Endothelial cell of umbilical vein (primary cell): ENCODE data around the gene PKNOX2. TPM values are rescaled to one million over a fixed set of nuclear protein-coding genes. Genes with fewer than 3 reads are reported as not detected.

ENCODE experiments used
- BruUV-seq: library from RNA; stranded (reverse); fragments of 400-500 nt; replicated peaks from 2 replicates; lab custom pipeline; 2021; lab: Mats Ljungman, UMichigan
- CTCF ChIA-PET: fragments of 300-600, 350-600 bp; sonication (Branson Sonifier 250); formaldehyde crosslinking; loops from one replicate; lab custom pipeline; 2021; ENCODE audit warnings: antibody characterized with exemption, inconsistent platforms; lab: Charles Lee
- POLR2A ChIA-PET: fragments of 300-600, 350-600 bp; sonication (Branson Sonifier 250); formaldehyde crosslinking; loops from one replicate; lab custom pipeline; 2021; ENCODE audit warnings: antibody characterized with exemption, inconsistent platforms; lab: Charles Lee
- DNase-seq: peaks from one replicate; pipeline ENCODE4 v3.0.0-alpha.2; 2011; ENCODE audit warnings: low read depth, low spot score
- FAIRE-seq: peaks from 2 replicates; lab custom pipeline; 2011; peaks lifted over from hg19 to GRCh38; lab: Jason Lieb, UNC
- H2AFZ ChIP-seq: 2 replicates; pipeline ENCODE4 v1.6.0; 2012; ENCODE audit warnings: low read depth, low read length, control low read depth, inconsistent platforms
- H3K27ac ChIP-seq: 2 replicates; pipeline ENCODE4 v1.5.1; 2011; ENCODE audit warnings: low read depth, mild to moderate bottlenecking, control low read depth, low read length, moderate library complexity; ENCODE audit not compliant: insufficient read depth
- H3K27me3 ChIP-seq, 2 experiments: 2 replicates each; pipeline versions ENCODE4 v1.6.0 to v1.6.1; 2011; ENCODE audit warnings: low read length in 2 of 2, mixed read lengths in 1 of 2; ENCODE audit not compliant: control insufficient read depth in 2 of 2, insufficient read depth in 2 of 2
- H3K36me3 ChIP-seq, 2 experiments: 2 replicates in 1 of 2; 3 replicates in 1 of 2; pipeline ENCODE4 v1.5.1; 2011; ENCODE audit warnings: low read length in 2 of 2, mild to moderate bottlenecking in 1 of 2, moderate library complexity in 1 of 2; ENCODE audit not compliant: control insufficient read depth in 2 of 2, insufficient read depth in 2 of 2; ENCODE audit errors: extremely low read depth in 1 of 2
- H3K4me1 ChIP-seq: 3 replicates; pipeline ENCODE4 v1.5.1; 2011; ENCODE audit warnings: mild to moderate bottlenecking, low read length; ENCODE audit not compliant: control insufficient read depth, insufficient read depth; ENCODE audit errors: extremely low read depth
- H3K4me2 ChIP-seq: 2 replicates; pipeline ENCODE4 v1.6.1; 2011; ENCODE audit warnings: low read length, control low read depth, mixed read lengths; ENCODE audit not compliant: insufficient read depth
- H3K4me3 ChIP-seq, 3 experiments: fragments of 200-600 bp in 1 of 3; sonication (generic), shearing (Covaris generic) in 1 of 3; replicated peaks in 1 of 3; 2 replicates each; pipeline ENCODE4 v1.5.1; 2011 to 2016; ENCODE audit warnings: control low read depth in 3 of 3, low read length in 3 of 3, mild to moderate bottlenecking in 2 of 3, inconsistent platforms in 1 of 3, low read depth in 1 of 3, moderate library complexity in 1 of 3; ENCODE audit not compliant: insufficient read depth in 1 of 3
- H3K79me2 ChIP-seq: 2 replicates; pipeline ENCODE4 v1.6.0; 2012; ENCODE audit warnings: low read length, inconsistent platforms; ENCODE audit not compliant: control insufficient read depth, insufficient read depth
- H3K9ac ChIP-seq: replicated peaks from 2 replicates; pipeline ENCODE3; 2011; ENCODE audit warnings: low read length, control low read depth; ENCODE audit not compliant: insufficient read depth; ENCODE audit errors: extremely low read depth
- H3K9me1 ChIP-seq: replicated peaks from 3 replicates; pipeline ENCODE4 v1.6.0; 2011; ENCODE audit warnings: mild to moderate bottlenecking, low read length; ENCODE audit not compliant: control insufficient read depth, insufficient read depth; ENCODE audit errors: extremely low read depth
- H3K9me3 ChIP-seq: replicated peaks from 2 replicates; pipeline ENCODE4 v1.5.1; 2012; ENCODE audit warnings: low read length, inconsistent platforms; ENCODE audit not compliant: control insufficient read depth, insufficient read depth
- H4K20me1 ChIP-seq: replicated peaks from 2 replicates; pipeline ENCODE3; 2011; ENCODE audit warnings: mild to moderate bottlenecking, low read length; ENCODE audit not compliant: control insufficient read depth, insufficient read depth; ENCODE audit errors: extremely low read depth
- CTCF ChIP-seq, 2 donors: IDR thresholded peaks; 1 replicate in 1 of 2; 2 replicates in 1 of 2; pipeline ENCODE4 v1.5.1; 2011; ENCODE audit warnings: low read length in 2 of 2, mild to moderate bottlenecking in 2 of 2, moderate library complexity in 2 of 2, control low read depth in 1 of 2, inconsistent platforms in 1 of 2, low read depth in 1 of 2; ENCODE audit not compliant: insufficient read depth in 1 of 2; ENCODE audit errors: extremely low read depth in 1 of 2
- EZH2 ChIP-seq: IDR thresholded peaks from 2 replicates; pipeline ENCODE4 v1.6.1; 2012; ENCODE audit warnings: borderline replicate concordance, low read depth, mild to moderate bottlenecking, moderate library complexity, low read length, inconsistent platforms; ENCODE audit not compliant: severe bottlenecking
- FOS ChIP-seq: IDR thresholded peaks from 2 replicates; pipeline ENCODE4 v1.6.1; 2011; ENCODE audit warnings: mild to moderate bottlenecking, low read length, moderate library complexity, borderline replicate concordance; ENCODE audit not compliant: insufficient read depth
- GATA2 ChIP-seq: IDR thresholded peaks from 2 replicates; pipeline ENCODE4 v1.7.0; 2011; ENCODE audit warnings: low read depth, mild to moderate bottlenecking, moderate library complexity, mixed read lengths, low read length; ENCODE audit not compliant: insufficient read length, insufficient read depth
- JUN ChIP-seq: IDR thresholded peaks from 2 replicates; pipeline ENCODE4 v1.6.1; 2011; ENCODE audit warnings: borderline replicate concordance, low read depth; ENCODE audit not compliant: insufficient read length, insufficient read depth
- MAX ChIP-seq: IDR thresholded peaks from 2 replicates; pipeline ENCODE4 v1.6.1; 2011; ENCODE audit not compliant: insufficient read depth, insufficient read length
- MYC ChIP-seq: IDR thresholded peaks from one replicate; pipeline ENCODE4 v1.6.1; 2011; ENCODE audit warnings: mild to moderate bottlenecking, low read depth, low read length
- POLR2A ChIP-seq: IDR thresholded peaks from 2 replicates; pipeline ENCODE4 v1.6.1; 2012; ENCODE audit warnings: low read depth, mild to moderate bottlenecking, control low read depth, low read length
- POLR2AphosphoS5 ChIP-seq: IDR thresholded peaks from 2 replicates; pipeline ENCODE4 v1.6.1; 2012; ENCODE audit warnings: low read depth, mild to moderate bottlenecking, control low read depth, low read length, moderate library complexity; ENCODE audit not compliant: insufficient read depth
- dilution Hi-C: fragments of 300-500 bp; cut with MboI; formaldehyde crosslinking; loops from one replicate; pipeline ENCODE4 v1.15.0; 2019; ENCODE audit warnings: low sequenced_read_pairs; ENCODE audit not compliant: extremely low pct_ligation_motif_present
- intact Hi-C: fragments of 100-400 bp; cut with micrococcal nuclease; formaldehyde crosslinking; loops from one replicate; pipeline ENCODE4 v1.10.0; 2022
- polyA plus RNA-seq, 4 experiments: library from polyadenylated mRNA; depleted of rRNA in 3 of 4; stranded (reverse) in 3 of 4; unstranded in 1 of 4; fragments of >200 nt; gene quantifications; 2 replicates each; pipeline versions ENCODE4 v1.2.1 to v1.2.3, GENCODE V29; 2011 to 2012; ENCODE audit warnings: missing spikeins in 1 of 4
- total RNA-seq: library from RNA; stranded (reverse); gene quantifications from 2 replicates; pipeline ENCODE4 v1.2.3, GENCODE V29; 2021

PKNOX2 gene
- total and polyA plus RNA-seq, 2 donors (not counting 3 experiments of a cell fraction or from before 2014, with no cell fraction given), result 0.11 to 0.91 TPM

GRCh38 chr11:125148011-125148410 lies 16.5 kb upstream of the PKNOX2 start:
- Histone ChIP-seq H3K4me3 (no peak overlapping the region), H3K79me2 (no peaks in the 10 kb centered on the region), H3K4me2 (no peak overlapping the region), H3K27ac (no peak overlapping the region), H3K9ac (no peak overlapping the region), H3K9me1 (no peaks in the 10 kb centered on the region), H3K4me1 (no peaks in the 10 kb centered on the region), H2AFZ (no peak overlapping the region), H4K20me1 (no peaks in the 10 kb centered on the region), H3K36me3 (no peaks in the 10 kb centered on the region), H3K9me3 (no peaks in the 10 kb centered on the region), H3K27me3 (peaks cover 8 to 13% of the 10 kb centered on the region in 2 experiments)
- dilution Hi-C loops, result no loop called here
- no TSS peak for BruUV-seq
- ChIA-PET CTCF (interaction anchor here (1.3 to 2.5 kb wide), 3 partner anchors 17 to 198 kb away, joined by 3 to 10 read pairs (median 7); partner anchors contain the start of gene PKNOX2), POLR2A (no interaction called here)
- FAIRE-seq, result no peak
- DNase-seq, result no peak
- TF ChIP-seq FOS (no peak), GATA2 (no peak), MAX (no peak), JUN (no peak), POLR2A (no peak), EZH2 (no peak), MYC (no peak)
- intact Hi-C loops, result no loop called here

- Histone ChIP-seq H3K9me3 (no peaks in the 10 kb centered on the region), H3K36me3 (no peaks in the 10 kb centered on the region), H4K20me1 (no peaks in the 10 kb centered on the region), H3K27ac (no peak overlapping the region), H3K4me2 (no peak overlapping the region), H2AFZ (no peak overlapping the region), H3K79me2 (no peaks in the 10 kb centered on the region), H3K9ac (no peak overlapping the region), H3K4me3 (no peak overlapping the region), H3K27me3 (peaks cover 8 to 13% of the 10 kb centered on the region in 2 experiments), H3K4me1 (no peaks in the 10 kb centered on the region), H3K9me1 (no peaks in the 10 kb centered on the region)
- TF ChIP-seq POLR2A, result no peak
- TF ChIP-seq MAX, result no peak
- TF ChIP-seq MYC, result no peak
- no peak for TF ChIP-seq GATA2
- TF ChIP-seq POLR2AphosphoS5, result no peak
- TF ChIP-seq FOS, result no peak
- no peak for TF ChIP-seq EZH2
- no peak for TF ChIP-seq JUN
- TF ChIP-seq CTCF (IDR thresholded peaks at IDR 0.05; ENCODE audit: extremely low read depth in 1 of 2, insufficient read depth in 1 of 2, low read depth in 1 of 2, low read length in 2 of 2), result no peak
- ChIA-PET CTCF (interaction anchor here (1.0 to 2.5 kb wide), 6 partner anchors 9 to 211 kb away, joined by 3 to 10 read pairs (median 4); partner anchors contain the start of gene PKNOX2), POLR2A (no interaction called here)
- FAIRE-seq (no peak), DNase-seq (no peak)
- dilution Hi-C loops, result no loop called here
- intact Hi-C loops, result no loop called here
- BruUV-seq, result no TSS peak
These were observed 15.8 kb upstream of the PKNOX2 start for GRCh38 chr11:125148743-125149142.
